ENCODE data around the gene IL10RA.

The IL10RA gene

DNA sequence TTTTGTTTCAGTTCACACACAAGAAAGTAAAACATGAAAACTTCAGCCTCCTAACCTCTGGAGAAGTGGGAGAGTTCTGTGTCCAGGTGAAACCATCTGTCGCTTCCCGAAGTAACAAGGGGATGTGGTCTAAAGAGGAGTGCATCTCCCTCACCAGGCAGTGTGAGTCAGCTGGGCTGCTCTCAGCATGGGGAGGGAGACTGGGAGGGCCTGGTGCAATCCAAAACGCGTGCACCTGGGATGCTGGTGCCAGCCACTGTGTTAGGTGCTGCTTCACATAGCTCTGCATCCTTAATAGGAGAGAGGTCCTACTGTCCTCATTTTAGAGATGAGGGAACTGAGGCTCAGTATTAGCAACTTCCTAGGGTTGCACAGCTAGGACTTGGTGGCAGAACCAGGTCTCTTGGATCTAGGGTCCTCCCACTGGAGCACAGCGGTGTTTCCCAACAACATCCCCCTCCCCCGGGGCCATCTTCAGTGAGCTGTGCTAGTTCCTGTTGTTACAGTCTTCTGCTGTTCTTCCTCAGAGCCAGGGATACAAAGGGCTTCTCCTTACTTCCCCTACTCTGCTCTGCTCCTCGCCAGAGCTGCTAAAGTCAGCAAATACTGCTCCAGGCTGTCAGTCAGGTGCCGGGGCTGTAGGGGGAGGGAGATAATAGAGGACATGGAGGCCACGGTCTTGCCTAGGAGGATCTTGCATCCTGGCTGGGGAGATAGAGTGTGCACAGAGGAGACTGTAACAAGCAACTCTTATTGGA, 8.0 kb downstream of the IL10RA start:
- H3K36me3 ChIP-seq (ENCODE audit: control insufficient read depth, insufficient read depth, low read length): no peaks in the 10 kb centered on the region
- H3K9ac ChIP-seq: no peak overlapping the region
- no peaks in the 10 kb centered on the region for H3K27me3 ChIP-seq (ENCODE audit: control insufficient read depth, insufficient read depth, low read length)

DNA sequence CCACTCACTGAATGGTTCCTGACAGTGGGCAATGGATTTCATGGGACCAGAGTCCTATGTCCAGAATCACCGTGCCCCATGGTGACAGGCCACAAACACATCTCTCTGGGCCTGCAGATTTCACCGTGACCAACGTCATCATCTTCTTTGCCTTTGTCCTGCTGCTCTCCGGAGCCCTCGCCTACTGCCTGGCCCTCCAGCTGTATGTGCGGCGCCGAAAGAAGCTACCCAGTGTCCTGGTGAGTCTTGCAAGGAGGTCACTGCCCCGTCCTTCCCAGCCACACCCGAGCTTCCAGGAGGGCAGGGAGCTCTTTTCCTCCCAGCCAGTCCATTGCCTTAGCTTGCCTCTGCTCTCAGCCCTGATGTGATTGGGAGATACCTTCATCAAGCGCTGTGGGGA, 9.3 kb downstream of the IL10RA start:
- Histone ChIP-seq H3K4me2 (ENCODE audit: low read length) (no peak overlapping the region), H3K9ac (no peak overlapping the region), H2AFZ (no peak overlapping the region), H3K9me3 (ENCODE audit: control insufficient read depth, low read length) (no peaks in the 10 kb centered on the region), H3K79me2 (no peaks in the 10 kb centered on the region), H3K27me3 (ENCODE audit: control insufficient read depth, insufficient read depth, low read length) (no peaks in the 10 kb centered on the region), H3K27ac (no peak overlapping the region), H3K4me3 (ENCODE audit: low read depth, low read length) (no peak overlapping the region), H3K36me3 (ENCODE audit: control insufficient read depth, insufficient read depth, low read length) (no peaks in the 10 kb centered on the region), H3K4me1 (no peaks in the 10 kb centered on the region)
- no peak for TF ChIP-seq CTCF (IDR thresholded peaks at IDR 0.05)

More for the DNA sequence above, 8.0 kb downstream of the IL10RA start:
- Histone ChIP-seq H3K27ac (no peak overlapping the region), H3K4me2 (ENCODE audit: low read length) (no peak overlapping the region), H3K79me2 (no peaks in the 10 kb centered on the region), H3K4me3 (ENCODE audit: low read depth, low read length) (no peak overlapping the region), H3K9me3 (ENCODE audit: control insufficient read depth, low read length) (no peaks in the 10 kb centered on the region), H3K4me1 (no peaks in the 10 kb centered on the region), H2AFZ (no peak overlapping the region)
- no peak for TF ChIP-seq CTCF (IDR thresholded peaks at IDR 0.05)

- H2AFZ ChIP-seq: no peak overlapping the region
- no peak overlapping the region for H3K4me2 ChIP-seq (ENCODE audit: low read length)
- no peak overlapping the region for H3K4me3 ChIP-seq (ENCODE audit: low read depth, low read length)
- H3K36me3 ChIP-seq (ENCODE audit: control insufficient read depth, insufficient read depth, low read length): no peaks in the 10 kb centered on the region
- no peaks in the 10 kb centered on the region for H3K27me3 ChIP-seq (ENCODE audit: control insufficient read depth, insufficient read depth, low read length)
- TF ChIP-seq CTCF (IDR thresholded peaks at IDR 0.05): no peak
- H3K9ac ChIP-seq: no peak overlapping the region
- no peak overlapping the region for H3K27ac ChIP-seq
- no peaks in the 10 kb centered on the region for H3K4me1 ChIP-seq
- no peaks in the 10 kb centered on the region for H3K9me3 ChIP-seq (ENCODE audit: control insufficient read depth, low read length)
- no peaks in the 10 kb centered on the region for H3K79me2 ChIP-seq
Observed at GRCh38 chr11:117996058-117996457, 9.9 kb downstream of the IL10RA start.

DNA sequence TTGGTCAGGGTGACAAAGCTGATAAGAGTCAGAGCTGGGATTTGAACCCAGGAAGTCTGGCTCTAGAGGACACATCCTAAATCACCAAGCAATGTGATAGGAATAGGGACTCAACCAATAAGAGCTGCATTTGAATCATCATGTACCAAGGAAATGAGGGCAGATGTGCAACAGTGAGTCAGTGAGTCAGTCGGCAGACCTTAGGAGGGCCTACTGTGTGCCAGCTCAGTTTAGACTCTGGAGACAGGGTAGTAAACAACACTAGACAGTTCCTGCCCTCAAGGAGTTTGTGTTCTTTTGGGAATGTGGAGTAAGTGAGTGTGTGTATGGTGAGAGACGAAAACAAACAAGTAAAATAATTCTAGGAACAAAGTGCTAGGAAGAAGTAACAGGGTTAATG, 11.2 kb downstream of the IL10RA start:
- no peaks in the 10 kb centered on the region for H3K36me3 ChIP-seq (ENCODE audit: control insufficient read depth, insufficient read depth, low read length)
- TF ChIP-seq CTCF (IDR thresholded peaks at IDR 0.05): no peak
- no peak overlapping the region for H3K27ac ChIP-seq
- H3K4me3 ChIP-seq (ENCODE audit: low read depth, low read length): no peak overlapping the region
- H2AFZ ChIP-seq: no peak overlapping the region
- H3K9ac ChIP-seq: no peak overlapping the region
- no peaks in the 10 kb centered on the region for H3K27me3 ChIP-seq (ENCODE audit: control insufficient read depth, insufficient read depth, low read length)
- H3K4me2 ChIP-seq (ENCODE audit: low read length): no peak overlapping the region
- H3K4me1 ChIP-seq: no peaks in the 10 kb centered on the region
- no peaks in the 10 kb centered on the region for H3K79me2 ChIP-seq
- H3K9me3 ChIP-seq (ENCODE audit: control insufficient read depth, low read length): no peaks in the 10 kb centered on the region
